ENCODE measurements around the gene EBF4. TPM values are rescaled to one million over a fixed set of nuclear protein-coding genes. Genes with fewer than 3 reads are reported as not detected.

The EBF4 gene
- total and polyA plus RNA-seq, 12 donors, result 1.6 to 29.7 (median 10.2) TPM

- H3K4me3 ChIP-seq, result no peak overlapping the region
- H3K36me3 ChIP-seq (replicated peaks in 1 of 2), result peaks cover 0 to 60% of the 10 kb centered on the region in 2 donors
- H3K9me3 ChIP-seq (replicated peaks in 1 of 3), result no peaks in the 10 kb centered on the region
- TF ChIP-seq POLR2A (IDR thresholded peaks at IDR 0.05) (no peak), CTCF (IDR thresholded peaks at IDR 0.05) (no peak)
- intact Hi-C loops (cut with DNase I), result loop anchor here in 1 of 2 donors (10.0 kb wide), 1 partner anchor 130 kb away; no protein-coding TSS in a partner anchor
- no peaks in the 10 kb centered on the region for H3K27me3 ChIP-seq
- peak in 1 of 7 donors; percentile 43 for DNase-seq
- peaks cover 17 to 19% of the 10 kb centered on the region in 2 donors for H3K4me1 ChIP-seq (replicated peaks in 1 of 2)
- 87 to 93% (median 91%) methylated on average over 3 of the region's 3 CpGs for WGBS, 4 donors
- H3K27ac ChIP-seq, result no peak overlapping the region
Measured at GRCh38 chr20:2654831-2655230, 37.7 kb upstream of the EBF4 start.

- Histone ChIP-seq H3K4me1 (replicated peaks in 1 of 2) (peaks cover 17 to 19% of the 10 kb centered on the region in 2 donors), H3K9me3 (replicated peaks in 1 of 3) (no peaks in the 10 kb centered on the region), H3K27me3 (no peaks in the 10 kb centered on the region), H3K27ac (no peak overlapping the region), H3K36me3 (replicated peaks in 1 of 2) (peaks cover 0 to 67% of the 10 kb centered on the region in 2 donors), H3K4me3 (no peak overlapping the region)
- TF ChIP-seq POLR2A (IDR thresholded peaks at IDR 0.05) (no peak), CTCF (IDR thresholded peaks at IDR 0.05) (no peak)
- intact Hi-C loops (cut with DNase I), result loop anchor here in 1 of 2 donors (10.0 kb wide), 1 partner anchor 131 kb away; no protein-coding TSS in a partner anchor
- 89 to 92% (median 91%) methylated on average over 16 to 17 of the region's 17 CpGs for whole genome bisulfite sequencing, 4 donors
- DNase-seq, result no peak
Measured at GRCh38 chr20:2655331-2656116, 37.1 kb upstream of the EBF4 start.

GRCh38 chr20:2656471-2657117, 36.0 kb upstream of the EBF4 start:
- DNase-seq, result no peak
- H3K27me3 ChIP-seq, result no peaks in the 10 kb centered on the region
- peaks cover 0 to 74% of the 10 kb centered on the region in 2 donors for H3K36me3 ChIP-seq (replicated peaks in 1 of 2)
- no peak overlapping the region for H3K4me3 ChIP-seq
- H3K9me3 ChIP-seq (replicated peaks in 1 of 3), result no peaks in the 10 kb centered on the region
- TF ChIP-seq POLR2A (IDR thresholded peaks at IDR 0.05) (no peak), CTCF (IDR thresholded peaks at IDR 0.05) (no peak)
- no peak overlapping the region for H3K27ac ChIP-seq
- WGBS, 4 donors, result 89 to 93% (median 90%) methylated on average over 12 of the region's 12 CpGs
- intact Hi-C loops (cut with DNase I), result loop anchor here in 1 of 2 donors (10.0 kb wide), 1 partner anchor 132 kb away; no protein-coding TSS in a partner anchor
- H3K4me1 ChIP-seq (replicated peaks in 1 of 2), result peaks cover 11 to 15% of the 10 kb centered on the region in 2 donors

GRCh38 chr20:2657241-2657640, 35.3 kb upstream of the EBF4 start:
- DNase-seq, result no peak
- TF ChIP-seq POLR2A (IDR thresholded peaks at IDR 0.05) (no peak), CTCF (IDR thresholded peaks at IDR 0.05) (no peak)
- Histone ChIP-seq H3K27me3 (no peaks in the 10 kb centered on the region), H3K9me3 (replicated peaks in 1 of 3) (no peaks in the 10 kb centered on the region), H3K27ac (no peak overlapping the region), H3K36me3 (replicated peaks in 1 of 2) (peaks cover 0 to 80% of the 10 kb centered on the region in 2 donors), H3K4me1 (replicated peaks in 1 of 2) (peaks cover 11 to 15% of the 10 kb centered on the region in 2 donors), H3K4me3 (no peak overlapping the region)
- intact Hi-C loops (cut with DNase I), result loop anchor here in 1 of 2 donors (10.0 kb wide), 1 partner anchor 132 kb away; no protein-coding TSS in a partner anchor
- WGBS, 4 donors, result 76 to 96% (median 79%) methylated on average over 1 to 5 of the region's 5 CpGs
